ENCODE results near the gene TAGAP. TPM values are rescaled to one million over a fixed set of nuclear protein-coding genes. Genes with fewer than 3 reads are reported as not detected.

TAGAP gene
- total and polyA plus RNA-seq, 2 donors (not counting 3 experiments of a cell fraction or from before 2014, with no cell fraction given), result not detected

- DNase-seq (ENCODE audit: low read depth, low spot score) (no peak), FAIRE-seq (no peak)
- Histone ChIP-seq H4K20me1 (replicated peaks; ENCODE audit: control insufficient read depth, extremely low read depth, insufficient read depth, low read length) (no peaks in the 10 kb centered on the region), H3K27ac (ENCODE audit: insufficient read depth, low read depth, low read length) (no peak overlapping the region), H3K79me2 (ENCODE audit: control insufficient read depth, insufficient read depth, low read length) (no peaks in the 10 kb centered on the region), H3K9me1 (replicated peaks; ENCODE audit: control insufficient read depth, extremely low read depth, insufficient read depth, low read length) (no peaks in the 10 kb centered on the region), H3K9me3 (replicated peaks; ENCODE audit: control insufficient read depth, insufficient read depth, low read length) (no peaks in the 10 kb centered on the region), H3K4me1 (ENCODE audit: control insufficient read depth, extremely low read depth, insufficient read depth, low read length) (no peaks in the 10 kb centered on the region), H3K4me3 (replicated peaks in 1 of 3; ENCODE audit: insufficient read depth in 1 of 3, low read depth in 1 of 3, low read length in 3 of 3) (no peak overlapping the region), H3K9ac (replicated peaks; ENCODE audit: extremely low read depth, insufficient read depth, low read length) (no peak overlapping the region), H3K4me2 (ENCODE audit: insufficient read depth, low read length) (no peak overlapping the region), H2AFZ (ENCODE audit: low read depth, low read length) (no peak overlapping the region), H3K36me3 (ENCODE audit: control insufficient read depth in 2 of 2, extremely low read depth in 1 of 2, insufficient read depth in 2 of 2, low read length in 2 of 2) (no peaks in the 10 kb centered on the region), H3K27me3 (ENCODE audit: control insufficient read depth in 2 of 2, insufficient read depth in 2 of 2, low read length in 2 of 2) (no peaks in the 10 kb centered on the region)
- TF ChIP-seq, protein P1, sequence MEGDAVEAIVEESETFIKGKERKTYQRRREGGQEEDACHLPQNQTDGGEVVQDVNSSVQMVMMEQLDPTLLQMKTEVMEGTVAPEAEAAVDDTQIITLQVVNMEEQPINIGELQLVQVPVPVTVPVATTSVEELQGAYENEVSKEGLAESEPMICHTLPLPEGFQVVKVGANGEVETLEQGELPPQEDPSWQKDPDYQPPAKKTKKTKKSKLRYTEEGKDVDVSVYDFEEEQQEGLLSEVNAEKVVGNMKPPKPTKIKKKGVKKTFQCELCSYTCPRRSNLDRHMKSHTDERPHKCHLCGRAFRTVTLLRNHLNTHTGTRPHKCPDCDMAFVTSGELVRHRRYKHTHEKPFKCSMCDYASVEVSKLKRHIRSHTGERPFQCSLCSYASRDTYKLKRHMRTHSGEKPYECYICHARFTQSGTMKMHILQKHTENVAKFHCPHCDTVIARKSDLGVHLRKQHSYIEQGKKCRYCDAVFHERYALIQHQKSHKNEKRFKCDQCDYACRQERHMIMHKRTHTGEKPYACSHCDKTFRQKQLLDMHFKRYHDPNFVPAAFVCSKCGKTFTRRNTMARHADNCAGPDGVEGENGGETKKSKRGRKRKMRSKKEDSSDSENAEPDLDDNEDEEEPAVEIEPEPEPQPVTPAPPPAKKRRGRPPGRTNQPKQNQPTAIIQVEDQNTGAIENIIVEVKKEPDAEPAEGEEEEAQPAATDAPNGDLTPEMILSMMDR (IDR thresholded peaks at IDR 0.05; ENCODE audit: extremely low read depth in 1 of 2, insufficient read depth in 1 of 2, low read depth in 1 of 2, low read length in 2 of 2), result no peak
- ChIA-PET CTCF (interaction anchor here (3.7 kb wide), 1 partner anchor 10 kb away, joined by 28 read pairs; no protein-coding TSS in a partner anchor), POLR2A (no interaction called here)
- intact Hi-C loops (cut with micrococcal nuclease), result no loop called here
- BruUV-seq (replicated peaks), result no TSS peak
- dilution Hi-C loops (cut with MboI; ENCODE audit: extremely low pct_ligation_motif_present, low sequenced_read_pairs), result no loop called here
Observed at GRCh38 chr6:159031846-159032245, 12.9 kb downstream of the TAGAP start.

DNA sequence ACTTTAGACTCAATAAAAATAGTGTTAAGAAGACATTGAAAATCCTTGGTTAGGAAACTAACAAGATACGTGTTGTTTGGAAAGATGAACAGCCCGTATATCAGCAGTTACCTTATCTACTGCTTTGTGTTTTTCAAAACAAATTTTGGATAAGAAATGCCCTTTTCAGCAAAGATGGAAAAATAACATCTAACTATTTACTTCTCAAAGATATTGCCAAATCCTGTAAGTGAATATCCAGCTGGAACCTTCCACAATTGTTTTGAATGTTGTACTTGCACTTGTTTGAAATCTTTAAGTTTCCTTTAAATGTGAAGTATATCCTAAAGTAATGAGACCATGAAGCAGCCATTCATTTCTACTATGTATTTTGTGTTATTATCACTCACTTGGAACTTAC, 14.6 kb downstream of the TAGAP start:
- TF ChIP-seq POLR2A (IDR thresholded peaks at IDR 0.05; ENCODE audit: low read depth, low read length), result no peak
- no peak for TF ChIP-seq JUN (IDR thresholded peaks at IDR 0.05; ENCODE audit: borderline replicate concordance, insufficient read depth, insufficient read length, low read depth)
- no peak for TF ChIP-seq POLR2AphosphoS5 (IDR thresholded peaks at IDR 0.05; ENCODE audit: insufficient read depth, low read depth, low read length)
- no peak for TF ChIP-seq MYC (IDR thresholded peaks at IDR 0.05; ENCODE audit: low read depth, low read length)
- TF ChIP-seq MAX (IDR thresholded peaks at IDR 0.05; ENCODE audit: insufficient read depth, insufficient read length), result no peak
- TF ChIP-seq, protein P1 (IDR thresholded peaks at IDR 0.05; ENCODE audit: extremely low read depth in 1 of 2, insufficient read depth in 1 of 2, low read depth in 1 of 2, low read length in 2 of 2), result no peak
- no peak for TF ChIP-seq FOS (IDR thresholded peaks at IDR 0.05; ENCODE audit: borderline replicate concordance, insufficient read depth, low read length)
- no peak for TF ChIP-seq EZH2 (IDR thresholded peaks at IDR 0.05; ENCODE audit: borderline replicate concordance, low read depth, low read length, severe bottlenecking)
- no peak for TF ChIP-seq GATA2 (IDR thresholded peaks at IDR 0.05; ENCODE audit: insufficient read depth, insufficient read length, low read depth, low read length)
- Histone ChIP-seq H3K4me2 (ENCODE audit: insufficient read depth, low read length) (no peak overlapping the region), H3K9me3 (replicated peaks; ENCODE audit: control insufficient read depth, insufficient read depth, low read length) (no peaks in the 10 kb centered on the region), H3K79me2 (ENCODE audit: control insufficient read depth, insufficient read depth, low read length) (no peaks in the 10 kb centered on the region), H2AFZ (ENCODE audit: low read depth, low read length) (no peak overlapping the region), H3K27ac (ENCODE audit: insufficient read depth, low read depth, low read length) (no peak overlapping the region), H3K9me1 (replicated peaks; ENCODE audit: control insufficient read depth, extremely low read depth, insufficient read depth, low read length) (no peaks in the 10 kb centered on the region), H3K9ac (replicated peaks; ENCODE audit: extremely low read depth, insufficient read depth, low read length) (no peak overlapping the region), H3K36me3 (ENCODE audit: control insufficient read depth in 2 of 2, extremely low read depth in 1 of 2, insufficient read depth in 2 of 2, low read length in 2 of 2) (no peaks in the 10 kb centered on the region), H3K27me3 (ENCODE audit: control insufficient read depth in 2 of 2, insufficient read depth in 2 of 2, low read length in 2 of 2) (no peaks in the 10 kb centered on the region), H4K20me1 (replicated peaks; ENCODE audit: control insufficient read depth, extremely low read depth, insufficient read depth, low read length) (no peaks in the 10 kb centered on the region), H3K4me3 (replicated peaks in 1 of 3; ENCODE audit: insufficient read depth in 1 of 3, low read depth in 1 of 3, low read length in 3 of 3) (no peak overlapping the region), H3K4me1 (ENCODE audit: control insufficient read depth, extremely low read depth, insufficient read depth, low read length) (no peaks in the 10 kb centered on the region)
- dilution Hi-C loops (cut with MboI; ENCODE audit: extremely low pct_ligation_motif_present, low sequenced_read_pairs), result no loop called here
- FAIRE-seq (no peak), DNase-seq (ENCODE audit: low read depth, low spot score) (no peak)
- ChIA-PET POLR2A (no interaction called here), CTCF (interaction anchor here (0.9 kb wide), 1 partner anchor 12 kb away, joined by 3 read pairs; no protein-coding TSS in a partner anchor)
- BruUV-seq (replicated peaks), result no TSS peak
- intact Hi-C loops (cut with micrococcal nuclease), result no loop called here
